DMS79 (cell line): ENCODE results near the gene ACTR5.

Experiments used
- DNase-seq: peaks from one replicate; lab custom pipeline; 2025; lab: John Stamatoyannopoulos, UW

ACTR5 gene

DNA sequence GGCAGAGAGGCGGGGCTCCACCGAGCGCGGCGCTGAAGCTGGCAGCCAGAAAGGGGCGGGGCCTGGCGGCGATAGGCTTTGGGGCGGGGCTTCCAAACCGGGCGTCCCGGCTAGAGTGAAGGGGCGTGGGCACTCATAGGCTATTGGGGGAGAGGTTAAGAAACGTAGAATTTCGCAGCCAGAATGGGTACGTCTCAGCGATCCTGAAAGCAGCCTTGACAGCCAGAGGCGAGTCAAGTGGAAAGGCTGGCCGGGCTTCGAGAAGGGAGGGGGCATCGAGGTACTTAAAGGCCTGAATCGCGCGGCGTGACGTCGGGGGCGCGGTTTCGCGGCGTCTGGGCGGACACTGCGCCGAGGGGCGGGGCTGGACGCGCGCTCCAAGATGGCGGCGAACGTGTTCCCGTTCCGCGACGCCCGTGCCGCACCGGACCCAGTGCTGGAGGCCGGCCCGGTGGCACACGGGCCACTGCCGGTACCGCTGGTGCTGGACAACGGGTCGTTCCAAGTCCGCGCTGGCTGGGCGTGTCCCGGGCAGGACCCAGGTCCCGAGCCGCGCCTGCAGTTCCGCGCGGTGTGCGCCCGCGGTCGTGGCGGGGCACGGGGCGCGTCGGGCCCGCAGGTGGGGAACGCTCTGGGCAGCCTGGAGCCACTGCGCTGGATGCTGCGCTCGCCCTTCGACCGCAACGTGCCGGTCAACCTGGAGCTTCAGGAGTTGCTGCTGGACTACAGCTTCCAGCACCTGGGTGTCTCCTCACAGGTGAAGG is at the start of gene ACTR5:
ACTR5 (plus strand) TSS at position 364 of the 764 bp plus-strand sequence; CDS start at position 383, 19 bp downstream.
- DNase-seq, result peak; percentile 59

GRCh38 chr20:38698541-38698940 is 49.7 kb upstream of the ACTR5 start:
- DNase-seq, result no peak

GRCh38 chr20:38700141-38700540 is 48.1 kb upstream of the ACTR5 start:
- DNase-seq, result no peak

DNA sequence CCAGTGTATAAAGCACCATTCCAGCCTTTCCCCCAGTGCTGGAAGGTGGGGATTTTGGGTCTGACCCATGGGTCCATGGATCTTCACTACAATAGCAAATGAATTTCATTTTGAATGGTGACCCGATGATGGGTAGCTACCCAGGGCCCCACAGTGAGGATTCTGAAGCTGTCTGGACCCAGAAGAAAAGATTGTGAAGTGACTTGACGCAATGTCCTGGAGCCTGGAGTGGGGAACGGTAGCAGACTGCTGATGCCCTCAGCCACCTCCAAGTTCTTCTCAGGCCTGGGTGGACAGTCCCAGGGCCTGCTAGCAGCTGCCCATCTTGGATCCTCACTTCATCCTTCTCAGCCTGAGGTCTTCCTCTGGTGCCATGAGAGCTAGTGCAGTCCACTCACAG is 47.3 kb upstream of the ACTR5 start:
- no peak for DNase-seq

- no peak for DNase-seq
These were observed 44.7 kb upstream of the ACTR5 start for GRCh38 chr20:38703526-38703925.

- no peak for DNase-seq
These were observed 44.1 kb upstream of the ACTR5 start for GRCh38 chr20:38704136-38704535.

- peak; percentile 21 for DNase-seq
These were observed 41.8 kb upstream of the ACTR5 start for GRCh38 chr20:38706509-38706908.

- no peak for DNase-seq
These were observed 34.0 kb upstream of the ACTR5 start for GRCh38 chr20:38714308-38714707.

DNA sequence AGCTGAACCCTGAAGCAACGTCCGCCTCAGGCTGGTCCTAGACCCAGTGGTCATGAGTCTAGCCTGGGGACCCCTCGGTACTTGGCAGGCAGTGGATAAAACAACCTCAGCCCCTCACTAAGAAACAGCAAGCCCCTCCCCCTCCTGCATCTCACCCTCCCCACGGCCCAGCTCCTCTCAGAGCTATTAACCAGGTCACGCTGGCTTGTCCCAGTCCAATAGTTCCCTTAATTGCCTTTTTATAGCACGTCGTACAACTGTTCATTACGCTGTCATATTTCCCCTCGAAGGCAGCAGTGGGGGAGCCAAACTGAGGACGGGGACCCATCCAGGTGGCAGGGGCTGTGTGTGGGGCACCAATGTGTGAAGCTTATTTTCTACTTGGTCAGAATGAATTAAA is 32.6 kb upstream of the ACTR5 start:
- DNase-seq, result no peak

GRCh38 chr20:38722683-38723016 is 25.6 kb upstream of the ACTR5 start:
- no peak for DNase-seq

- DNase-seq, result no peak
These were observed 25.0 kb upstream of the ACTR5 start for GRCh38 chr20:38723017-38723847.

DNA sequence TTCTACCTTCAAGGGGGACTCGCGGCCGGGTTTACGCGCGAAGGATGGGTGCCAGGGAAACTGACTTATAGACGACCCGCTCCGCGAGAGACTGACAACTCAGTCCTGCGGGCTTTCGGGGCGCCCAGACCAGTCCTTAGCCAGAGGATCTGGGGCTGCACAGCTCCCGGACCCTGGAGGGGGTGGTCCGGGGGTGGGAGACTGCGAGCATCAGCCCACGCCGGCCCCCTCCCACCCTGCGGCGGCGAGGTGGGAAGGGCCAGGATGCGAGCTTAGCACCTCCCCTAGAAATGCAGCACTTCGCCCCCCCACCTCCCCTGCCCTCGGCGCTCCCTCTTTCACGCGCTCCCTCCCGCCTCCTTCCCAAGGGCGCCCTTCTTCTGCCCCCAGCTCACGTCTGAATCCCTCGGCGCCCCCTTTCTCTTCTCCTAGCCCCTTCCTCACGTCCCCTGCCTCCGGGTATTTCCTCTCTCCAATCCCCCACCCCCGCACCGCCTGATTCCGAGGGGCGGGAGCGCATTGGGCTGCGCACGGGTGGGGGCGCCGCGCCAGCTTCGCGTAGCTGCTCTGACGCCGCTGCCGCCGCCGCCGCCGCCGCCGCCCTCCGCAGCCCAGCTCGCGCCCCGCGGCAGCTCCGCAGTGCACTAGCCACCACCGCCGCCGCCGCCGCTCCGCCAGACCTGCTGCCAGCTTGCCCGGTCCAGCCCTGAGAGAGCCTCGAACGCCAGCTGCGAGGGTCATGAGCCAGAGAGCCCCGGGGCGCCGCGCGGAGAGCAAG is 24.2 kb upstream of the ACTR5 start, which contains the start of gene SLC32A1:
SLC32A1 (plus strand) TSS at position 639 of the 778 bp plus-strand sequence. CDS start 239 bp downstream, outside the sequence.
- no peak for DNase-seq

GRCh38 chr20:38724626-38725147 is 23.6 kb upstream of the ACTR5 start:
- no peak for DNase-seq

DNA sequence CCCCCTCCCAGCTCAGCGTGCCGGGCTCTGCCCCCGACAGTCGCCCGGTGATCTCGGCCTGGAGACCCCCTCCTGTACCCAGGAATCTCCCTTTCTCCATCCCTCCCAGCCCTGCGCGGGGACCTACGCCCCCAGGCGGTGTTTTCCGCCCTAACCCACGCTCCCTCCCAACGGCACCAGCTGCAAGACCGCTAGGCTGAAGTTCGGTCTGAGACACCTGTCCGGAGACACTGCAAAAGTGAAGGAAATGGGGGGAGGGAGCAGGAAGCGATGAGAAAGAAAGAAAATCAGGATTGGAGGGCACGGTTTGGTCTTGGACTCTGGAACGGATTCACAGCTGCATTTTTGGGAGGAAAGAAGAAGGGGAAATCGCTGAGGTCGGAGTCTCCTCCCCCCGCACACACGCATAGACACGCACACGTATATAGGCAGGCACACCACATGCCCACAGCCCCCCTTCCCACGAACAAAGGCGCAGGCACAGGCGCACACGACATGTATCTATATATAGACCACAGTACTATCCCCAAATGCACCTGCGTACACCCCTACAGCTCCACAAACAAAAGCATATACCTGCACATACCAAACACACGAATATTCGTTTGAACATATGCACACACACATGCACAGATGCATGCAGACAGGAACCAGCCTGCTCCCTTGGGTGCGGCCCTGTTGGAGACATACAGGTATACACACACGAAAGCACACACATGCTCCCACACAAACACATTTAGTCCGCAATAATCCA is 22.9 kb upstream of the ACTR5 start:
- no peak for DNase-seq

GRCh38 chr20:38725931-38726803 is 22.1 kb upstream of the ACTR5 start:
- no peak for DNase-seq

- DNase-seq, result no peak
These were observed 21.3 kb upstream of the ACTR5 start for GRCh38 chr20:38726804-38727606.

GRCh38 chr20:38727607-38728190 is 20.6 kb upstream of the ACTR5 start:
- DNase-seq, result no peak

GRCh38 chr20:38728191-38728781 is 20.0 kb upstream of the ACTR5 start:
- no peak for DNase-seq
